Muscle layer of duodenum (tissue), 2 donors: ENCODE measurements around the gene RNU6-8.

Experiments
- H3K27ac ChIP-seq: one replicate; pipeline ENCODE4 v1.7.0; 2013; ENCODE audit warnings: mild to moderate bottlenecking, low read length
- H3K27me3 ChIP-seq: one replicate; pipeline ENCODE4 v1.7.0; 2013; ENCODE audit warnings: low read depth, mild to moderate bottlenecking, control low read depth, low read length
- H3K36me3 ChIP-seq, 2 donors: one replicate each; pipeline ENCODE4 v1.7.0; 2013; ENCODE audit warnings: low read length in 2 of 2, control low read depth in 1 of 2, mild to moderate bottlenecking in 1 of 2; ENCODE audit not compliant: insufficient read depth in 2 of 2, control insufficient read depth in 1 of 2
- H3K4me1 ChIP-seq, 2 donors: one replicate each; pipeline ENCODE4 v1.7.0; 2013; ENCODE audit warnings: low read length in 2 of 2, mild to moderate bottlenecking in 2 of 2, control low read depth in 1 of 2, moderate library complexity in 1 of 2; ENCODE audit not compliant: insufficient read depth in 2 of 2, control insufficient read depth in 1 of 2
- H3K4me3 ChIP-seq, 2 donors: one replicate each; pipeline ENCODE4 v1.7.0; 2013; ENCODE audit warnings: low read length in 2 of 2, low read depth in 1 of 2, mild to moderate bottlenecking in 1 of 2
- H3K9me3 ChIP-seq, 2 donors: one replicate each; pipeline ENCODE4 v1.7.0; 2013; ENCODE audit warnings: low read length in 2 of 2, control low read depth in 1 of 2, mild to moderate bottlenecking in 1 of 2; ENCODE audit not compliant: control insufficient read depth in 1 of 2
- donor health status: healthy.

RNU6-8 gene

GRCh38 chr14:32203928-32204357, 874 bp upstream of the RNU6-8 start:
- H3K27me3 ChIP-seq, result no peaks in the 10 kb centered on the region
- H3K9me3 ChIP-seq, result no peaks in the 10 kb centered on the region
- peak overlapping the region; percentile 64 to 94 for H3K4me3 ChIP-seq
- H3K4me1 ChIP-seq, result peaks cover 0 to 3% of the 10 kb centered on the region in 2 donors
- H3K36me3 ChIP-seq, result no peaks in the 10 kb centered on the region
- H3K27ac ChIP-seq, result peak overlapping the region; percentile 67

- Histone ChIP-seq H3K4me3 (peak overlapping the region; percentile 64 to 94), H3K9me3 (no peaks in the 10 kb centered on the region), H3K27ac (peak overlapping the region; percentile 67), H3K27me3 (no peaks in the 10 kb centered on the region), H3K36me3 (no peaks in the 10 kb centered on the region), H3K4me1 (peaks cover 0 to 3% of the 10 kb centered on the region in 2 donors)
These were observed 525 bp downstream of the RNU6-8 start for GRCh38 chr14:32202491-32202997.

DNA sequence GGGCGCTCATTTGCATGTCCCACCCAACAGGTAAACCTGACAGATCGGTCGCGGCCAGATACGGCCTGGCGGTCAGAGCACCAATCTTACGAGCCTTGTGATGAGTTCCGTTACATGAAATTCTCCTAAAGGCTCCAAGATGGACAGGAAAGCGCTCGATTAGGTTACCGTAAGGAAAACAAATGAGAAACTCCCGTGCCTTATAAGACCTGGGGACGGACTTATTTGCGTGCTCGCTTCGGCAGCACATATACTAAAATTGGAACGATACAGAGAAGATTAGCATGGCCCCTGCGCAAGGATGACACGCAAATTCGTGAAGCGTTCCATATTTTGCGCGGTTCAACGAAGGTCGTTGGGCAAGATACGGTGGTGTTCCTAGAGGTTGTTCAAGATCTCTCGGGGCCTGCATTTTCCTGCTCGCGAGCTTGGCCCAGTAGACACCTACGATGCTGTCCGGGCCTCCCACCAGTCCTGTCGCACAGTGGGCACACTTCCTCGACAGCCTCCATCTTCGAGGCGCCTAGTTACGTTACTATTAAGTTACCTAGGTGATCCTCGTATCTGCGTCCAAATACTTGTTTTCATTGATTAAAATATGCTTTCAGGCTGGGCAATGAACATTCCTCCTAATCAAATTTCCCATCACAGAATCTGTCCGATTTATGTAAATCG, 1.1 kb downstream of the RNU6-8 start, which contains the start of gene RNU6-7:
Gene RNU6-7 (plus strand): TSS at position 230 of the 675 bp plus-strand sequence.
- peak within 1 kb of the TSS; percentile 67 for H3K27ac ChIP-seq
- H3K4me1 ChIP-seq, result peaks cover 0 to 3% of the 10 kb centered on the region in 2 donors
- no peaks in the 10 kb centered on the region for H3K27me3 ChIP-seq
- peak within 1 kb of the TSS; percentile 64 to 94 for H3K4me3 ChIP-seq
- H3K9me3 ChIP-seq, result no peaks in the 10 kb centered on the region
- no peaks in the 10 kb centered on the region for H3K36me3 ChIP-seq

- Histone ChIP-seq H3K27ac (peak overlapping the region; percentile 67), H3K4me1 (peaks cover 0 to 3% of the 10 kb centered on the region in 2 donors), H3K4me3 (peak overlapping the region; percentile 64 to 94), H3K27me3 (no peaks in the 10 kb centered on the region), H3K9me3 (no peaks in the 10 kb centered on the region), H3K36me3 (no peaks in the 10 kb centered on the region)
These were observed 1.8 kb downstream of the RNU6-8 start for GRCh38 chr14:32201193-32201815.

DNA sequence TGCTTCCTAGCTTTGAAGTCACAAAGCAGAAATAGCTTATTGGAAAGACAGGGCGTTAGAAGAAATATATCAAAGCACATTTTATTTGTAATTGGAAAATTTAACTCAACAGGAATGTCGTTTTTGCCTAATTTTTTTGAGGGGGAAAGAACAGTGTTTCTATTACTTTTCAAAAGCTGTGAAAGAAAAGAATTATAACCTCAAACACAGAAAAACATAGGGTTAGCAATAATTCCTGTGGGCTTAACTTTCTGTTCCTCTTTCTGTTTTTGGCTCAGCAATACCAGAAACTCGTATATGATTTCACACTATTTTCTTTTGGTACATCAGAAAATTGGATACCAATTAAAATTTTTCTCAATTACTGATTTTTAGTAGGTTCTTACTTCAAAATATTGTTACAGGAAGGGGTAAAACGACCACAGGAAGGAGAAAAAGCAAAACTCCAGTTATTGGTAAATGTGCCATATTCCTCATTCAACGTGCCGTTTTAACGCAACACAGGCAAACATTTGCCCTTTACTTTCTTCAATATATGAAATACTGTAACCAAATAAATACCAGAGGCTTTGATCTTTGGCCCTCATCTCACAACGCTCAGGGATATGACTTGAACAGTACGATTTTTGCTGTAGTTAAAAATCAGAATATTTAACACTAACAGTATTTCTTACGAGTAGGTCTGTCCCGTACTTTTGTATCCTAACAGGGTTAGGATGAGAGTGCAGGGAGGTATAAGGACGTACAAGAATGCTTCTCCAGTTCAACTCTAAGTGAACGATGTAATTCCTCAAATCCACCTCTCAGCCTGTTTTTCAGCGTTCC, 2.5 kb downstream of the RNU6-8 start:
- H3K27ac ChIP-seq, result peak overlapping the region; percentile 3

DNA sequence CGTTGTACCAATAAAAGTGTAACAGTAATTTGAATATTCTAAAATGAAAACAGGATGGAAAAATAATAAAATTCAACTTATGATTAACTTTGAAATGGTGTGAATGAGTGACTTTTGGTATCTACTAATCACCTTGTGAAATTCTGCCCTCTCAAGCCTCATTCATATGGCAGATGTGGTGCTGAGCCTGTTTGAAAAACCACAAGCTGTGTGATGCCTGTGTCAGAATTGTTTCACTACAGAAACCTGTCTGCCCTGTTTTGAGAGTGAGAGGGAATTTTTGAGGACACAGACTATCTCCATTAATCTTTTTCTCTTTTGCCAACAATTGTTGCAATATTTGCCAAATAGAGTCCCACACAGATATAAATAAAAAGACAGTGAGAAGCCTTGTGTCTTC, 5.2 kb downstream of the RNU6-8 start:
- H3K9me3 ChIP-seq, result no peaks in the 10 kb centered on the region
- H3K4me3 ChIP-seq, result no peak overlapping the region
- no peaks in the 10 kb centered on the region for H3K27me3 ChIP-seq
- H3K4me1 ChIP-seq, result no peaks in the 10 kb centered on the region
- no peak overlapping the region for H3K27ac ChIP-seq
- H3K36me3 ChIP-seq, result no peaks in the 10 kb centered on the region

More for the DNA sequence above, 2.5 kb downstream of the RNU6-8 start:
- no peaks in the 10 kb centered on the region for H3K9me3 ChIP-seq
- H3K4me3 ChIP-seq, result peak overlapping the region; percentile 64 to 94
- H3K36me3 ChIP-seq, result no peaks in the 10 kb centered on the region
- H3K4me1 ChIP-seq, result peaks cover 0 to 3% of the 10 kb centered on the region in 2 donors
- no peaks in the 10 kb centered on the region for H3K27me3 ChIP-seq

GRCh38 chr14:32195636-32196035, 7.4 kb downstream of the RNU6-8 start:
- H3K4me3 ChIP-seq, result no peak overlapping the region
- H3K9me3 ChIP-seq, result no peaks in the 10 kb centered on the region
- no peaks in the 10 kb centered on the region for H3K4me1 ChIP-seq
- no peak overlapping the region for H3K27ac ChIP-seq
- no peaks in the 10 kb centered on the region for H3K27me3 ChIP-seq
- no peaks in the 10 kb centered on the region for H3K36me3 ChIP-seq

DNA sequence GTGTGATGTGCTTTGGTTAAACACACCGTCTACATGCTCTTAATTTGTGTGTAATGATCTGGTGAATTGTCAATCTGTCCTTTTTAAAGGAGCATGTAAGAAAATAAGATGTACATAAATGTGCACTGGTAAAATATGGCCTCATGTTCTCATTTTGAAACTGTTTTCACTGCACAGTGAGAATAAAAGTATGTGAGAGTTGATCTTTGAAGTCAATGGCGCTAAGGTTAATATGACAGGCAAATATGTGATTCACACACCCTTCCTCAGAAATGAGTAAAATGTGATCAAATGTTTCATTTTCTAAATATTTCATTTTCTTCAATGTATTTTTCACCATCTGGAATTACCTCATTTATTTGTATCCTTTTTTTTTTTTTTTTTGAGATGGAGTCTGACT, 9.5 kb downstream of the RNU6-8 start:
- H3K4me3 ChIP-seq, result no peak overlapping the region
- no peaks in the 10 kb centered on the region for H3K9me3 ChIP-seq
- H3K36me3 ChIP-seq, result no peaks in the 10 kb centered on the region
- no peaks in the 10 kb centered on the region for H3K4me1 ChIP-seq
- H3K27ac ChIP-seq, result no peak overlapping the region
- no peaks in the 10 kb centered on the region for H3K27me3 ChIP-seq

- Histone ChIP-seq H3K27me3 (no peaks in the 10 kb centered on the region), H3K36me3 (no peaks in the 10 kb centered on the region), H3K9me3 (no peaks in the 10 kb centered on the region), H3K4me1 (no peaks in the 10 kb centered on the region), H3K4me3 (no peak overlapping the region), H3K27ac (no peak overlapping the region)
These were observed 10.2 kb downstream of the RNU6-8 start for GRCh38 chr14:32192712-32193373.

- no peaks in the 10 kb centered on the region for H3K36me3 ChIP-seq
- H3K4me1 ChIP-seq, result no peaks in the 10 kb centered on the region
- H3K4me3 ChIP-seq, result no peak overlapping the region
- no peak overlapping the region for H3K27ac ChIP-seq
- no peaks in the 10 kb centered on the region for H3K9me3 ChIP-seq
- no peaks in the 10 kb centered on the region for H3K27me3 ChIP-seq
These were observed 12.4 kb downstream of the RNU6-8 start for GRCh38 chr14:32190673-32191072.

- no peaks in the 10 kb centered on the region for H3K27me3 ChIP-seq
- no peaks in the 10 kb centered on the region for H3K4me1 ChIP-seq
- H3K36me3 ChIP-seq, result no peaks in the 10 kb centered on the region
- no peaks in the 10 kb centered on the region for H3K9me3 ChIP-seq
- no peak overlapping the region for H3K27ac ChIP-seq
- no peak overlapping the region for H3K4me3 ChIP-seq
These were observed 13.3 kb downstream of the RNU6-8 start for GRCh38 chr14:32189811-32190210.
